NCI-H345 treated with DMSO at 0.1 percent for 48 hours (cell line): ENCODE data around the gene FUCA1.
A peak's percentile ranks its signal among the peaks of the same experiment; 100 is the strongest.
"Not testable (repeated sequence)": the region's sequence is repeated elsewhere in the genome, so short reads cannot be mapped to it uniquely, and the experiment has no call there.

Source experiments
- DNase-seq: peaks from one replicate; lab custom pipeline; 2025; ENCODE audit not compliant: unreplicated experiment; lab: John Stamatoyannopoulos, UW

The FUCA1 gene

DNA sequence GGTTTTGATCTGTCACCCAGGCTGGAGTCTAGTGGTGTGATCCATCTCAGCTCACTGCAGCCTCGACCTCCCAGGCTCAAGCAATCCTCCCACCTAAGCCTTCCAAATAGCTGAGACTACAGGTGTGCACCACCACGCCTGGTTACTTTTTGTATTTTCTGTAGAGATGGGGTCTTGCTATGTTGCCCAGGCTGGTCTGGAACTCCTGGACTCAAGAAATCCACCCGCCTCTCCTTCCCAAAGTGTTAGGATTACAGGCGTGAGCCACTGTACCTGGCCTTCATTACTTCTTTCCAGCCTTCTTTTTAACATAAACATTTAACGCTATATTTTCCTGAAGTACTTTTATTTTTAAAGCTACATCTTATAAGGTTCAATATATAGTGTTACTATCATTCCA, 24.4 kb downstream of the FUCA1 start:
- DNase-seq: no peak

DNA sequence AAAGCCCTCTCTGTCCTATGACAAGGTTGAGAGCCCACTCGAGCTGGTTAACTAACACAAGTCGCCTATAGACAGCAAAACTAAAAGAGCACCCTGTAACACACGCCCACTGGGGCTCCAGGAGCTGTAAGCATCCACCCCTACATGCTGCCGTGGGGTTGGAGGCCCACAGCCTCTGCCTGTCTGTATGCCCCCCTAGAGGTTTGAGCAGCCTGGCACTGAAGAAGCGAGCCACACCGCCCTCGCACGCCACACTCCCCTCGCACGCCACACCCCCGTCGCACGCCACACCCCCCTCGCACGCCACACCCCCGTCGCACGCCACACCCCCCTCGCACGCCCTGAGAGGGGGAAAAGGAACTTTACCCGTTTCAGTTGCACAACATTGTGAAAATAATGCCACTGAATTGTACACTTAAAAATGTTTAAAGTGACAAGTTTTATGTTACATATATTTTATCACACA, 29.7 kb downstream of the FUCA1 start:
- DNase-seq: peak; percentile 30

DNA sequence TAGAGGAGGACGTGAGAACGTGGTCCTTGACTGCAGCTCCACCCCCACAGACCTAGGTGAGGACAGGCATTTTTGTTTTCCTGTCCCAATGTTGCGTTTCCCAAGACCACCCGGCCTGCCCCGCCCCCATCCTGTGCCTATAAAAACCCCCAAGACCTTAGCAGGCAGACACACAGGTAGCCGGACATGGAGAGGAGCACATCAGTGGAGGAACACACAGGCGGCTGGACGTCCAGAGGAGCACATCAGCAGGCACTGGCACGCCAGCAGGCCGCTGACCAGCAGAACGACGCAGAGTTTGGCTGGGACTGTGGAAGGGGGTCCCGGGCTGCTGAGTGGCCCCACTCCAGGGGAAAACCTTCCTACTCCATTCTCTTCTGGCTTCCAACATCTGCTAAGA, 30.2 kb downstream of the FUCA1 start:
- DNase-seq: no peak

DNA sequence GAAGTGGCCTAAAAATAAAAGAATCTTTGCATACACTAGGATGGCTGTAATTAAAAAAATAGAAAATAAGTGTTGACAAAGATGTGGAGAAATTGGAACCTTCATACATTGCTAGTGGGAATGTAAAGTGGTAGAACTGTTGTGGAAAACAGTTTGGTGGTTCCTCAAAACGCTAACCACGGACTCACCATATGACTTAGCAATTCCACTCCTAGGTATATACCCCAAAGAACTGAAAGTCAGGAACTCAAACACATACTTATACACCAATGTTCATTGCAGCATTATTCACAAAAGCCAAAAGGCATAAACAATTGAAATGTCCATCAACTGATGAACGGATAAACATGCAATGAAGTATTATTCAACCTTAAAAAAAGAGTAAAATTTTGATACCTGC, 32.1 kb downstream of the FUCA1 start:
- no peak for DNase-seq

DNA sequence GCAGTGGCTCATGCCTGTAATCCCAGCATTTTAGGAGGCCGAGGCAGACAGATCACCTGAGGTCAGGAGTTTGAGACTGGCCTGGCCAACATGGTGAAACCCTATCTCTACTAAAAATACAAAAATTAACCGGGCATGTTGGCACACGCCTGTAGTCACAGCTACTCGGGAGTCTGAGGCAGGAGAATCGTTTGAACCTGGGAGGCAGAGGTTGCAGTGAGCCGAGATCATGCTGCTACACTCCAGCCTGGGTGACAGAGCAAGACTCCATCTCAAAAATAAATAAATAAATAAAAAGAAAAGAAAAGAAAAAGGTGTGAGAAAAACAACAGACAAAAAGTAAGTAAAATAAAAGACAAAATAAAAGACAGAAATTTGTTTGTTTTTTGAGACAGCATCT, 33.9 kb downstream of the FUCA1 start:
- DNase-seq: not testable (repeated sequence)

DNA sequence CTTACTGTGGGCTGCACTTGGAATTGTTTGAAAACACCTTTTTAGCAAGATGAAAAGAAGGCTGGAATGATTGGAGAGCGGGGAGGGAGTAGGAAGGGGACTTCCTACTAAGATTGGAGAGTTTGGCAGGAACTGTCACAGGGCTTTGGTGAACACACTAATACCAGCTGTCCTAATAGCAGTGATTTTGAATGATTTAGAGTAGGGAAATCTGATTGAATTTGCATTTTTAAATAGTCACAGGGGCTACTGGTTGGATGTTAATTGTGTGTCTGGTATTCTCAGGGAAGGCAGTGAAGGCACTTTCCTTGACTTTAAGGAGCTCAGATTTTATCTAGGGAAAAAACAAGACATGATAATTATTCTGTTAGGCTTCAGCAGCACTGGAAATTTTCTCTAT, 40.4 kb downstream of the FUCA1 start:
- no peak for DNase-seq

DNA sequence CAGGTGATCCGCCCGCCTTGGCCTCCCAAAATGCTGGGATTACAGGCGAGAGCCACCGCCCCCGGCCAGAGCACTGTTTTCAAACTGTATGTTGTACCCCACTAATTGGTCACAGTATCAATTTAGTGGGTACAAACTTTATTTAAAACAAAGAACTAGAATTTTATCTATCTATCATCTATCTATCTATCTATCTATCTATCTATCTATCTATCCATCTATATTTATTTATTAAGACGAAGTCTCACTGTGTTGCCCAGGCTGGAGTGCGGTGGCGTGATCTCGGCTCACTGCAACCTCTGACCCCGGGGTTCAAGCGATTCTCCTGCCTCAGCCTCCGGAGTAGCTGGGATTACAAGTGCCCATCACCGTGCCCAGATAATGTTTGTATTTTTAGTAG, 41.5 kb downstream of the FUCA1 start:
- not testable (repeated sequence) for DNase-seq

DNA sequence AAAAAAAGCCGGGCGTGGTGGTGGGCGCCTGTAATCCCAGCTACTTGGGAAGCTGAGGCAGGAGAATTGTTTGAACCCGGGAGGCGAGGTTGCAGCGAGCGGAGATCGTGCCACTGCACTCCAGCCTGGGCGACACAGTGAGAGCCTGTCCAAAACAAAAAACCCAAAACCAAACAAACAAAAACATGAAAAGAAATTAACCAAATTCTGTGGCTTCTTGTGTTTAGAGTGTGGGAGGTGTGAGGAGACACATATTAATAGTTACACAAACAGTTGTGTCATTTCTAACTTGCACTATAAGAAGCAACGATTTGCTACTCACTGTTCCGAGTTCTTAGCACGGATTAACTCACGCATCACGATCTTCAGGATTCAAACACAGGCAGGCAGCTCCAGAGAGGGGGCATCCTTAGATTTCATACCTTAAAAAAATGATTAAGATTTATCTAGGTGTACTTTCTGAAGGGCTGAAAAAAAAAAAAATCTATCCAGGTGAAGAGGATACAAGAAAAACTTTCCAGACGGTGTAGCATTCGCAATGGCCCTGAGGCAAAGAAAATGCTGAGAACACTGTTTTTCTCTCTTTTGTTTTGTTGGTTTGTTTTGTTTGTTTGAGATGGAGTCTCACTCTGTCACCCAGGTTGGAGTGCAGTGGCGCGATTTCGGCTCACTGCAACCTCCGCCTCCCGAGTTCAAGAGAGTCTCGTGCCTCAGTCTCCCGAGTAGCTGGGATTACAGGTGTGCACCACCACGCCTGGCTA, 42.1 kb downstream of the FUCA1 start:
- DNase-seq: no peak

DNA sequence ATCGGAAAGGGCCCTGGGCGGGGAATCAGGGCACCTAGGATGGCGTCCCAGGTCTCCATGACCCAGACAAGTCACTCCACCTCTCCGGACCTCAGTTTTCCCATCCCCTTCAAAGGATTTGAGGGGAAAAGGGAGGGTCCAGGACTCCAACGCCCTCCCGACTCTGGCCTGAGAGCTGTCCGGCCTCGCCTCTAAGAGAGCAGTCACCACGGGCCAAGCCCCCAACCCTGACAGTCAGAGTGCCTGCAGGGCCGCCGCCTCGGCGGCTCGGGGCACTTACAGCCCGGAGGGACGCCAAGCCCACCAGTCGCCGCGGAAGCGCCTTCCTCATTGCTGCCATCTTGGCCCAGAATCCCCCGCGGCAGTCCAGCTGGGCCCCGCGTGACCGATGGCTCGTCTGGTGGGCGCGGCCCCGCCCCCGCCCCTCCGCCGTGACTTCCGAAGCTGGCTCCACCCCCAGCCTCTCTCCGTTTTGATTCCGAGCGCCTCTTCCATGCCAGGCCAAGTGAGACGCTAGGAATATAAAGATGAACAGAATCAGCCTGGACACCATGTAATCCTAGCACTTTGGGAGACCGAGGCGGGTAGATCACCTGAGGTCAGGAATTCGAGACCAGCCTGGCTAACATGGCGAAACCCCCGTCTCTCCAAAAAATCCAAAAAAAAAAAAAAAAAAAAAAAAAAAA, 42.9 kb downstream of the FUCA1 start, which contains the start of gene HMGCL:
Gene HMGCL, minus strand, starts transcription at position 354 of the 686 bp plus-strand sequence. Its CDS starts 14 bp downstream, at position 340.
- peak; percentile 76 for DNase-seq

DNA sequence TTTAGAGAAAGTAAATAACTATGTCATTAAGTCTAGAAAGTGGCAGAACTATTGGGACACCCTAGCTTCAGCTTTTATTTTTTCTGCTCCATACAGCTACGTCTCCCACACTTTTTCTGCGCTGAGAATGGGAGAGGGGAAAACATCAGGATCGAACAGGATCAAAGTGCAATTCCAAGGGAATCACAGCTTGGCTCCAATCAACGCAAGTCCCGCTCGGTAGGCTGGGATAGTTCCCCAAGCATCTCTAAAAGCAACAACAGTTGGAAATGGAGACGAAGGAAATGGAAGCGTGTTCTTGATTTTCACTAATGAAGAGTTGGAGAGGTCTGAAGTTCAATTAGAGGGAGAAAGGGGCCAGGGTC, 43.4 kb downstream of the FUCA1 start:
- DNase-seq: no peak

DNA sequence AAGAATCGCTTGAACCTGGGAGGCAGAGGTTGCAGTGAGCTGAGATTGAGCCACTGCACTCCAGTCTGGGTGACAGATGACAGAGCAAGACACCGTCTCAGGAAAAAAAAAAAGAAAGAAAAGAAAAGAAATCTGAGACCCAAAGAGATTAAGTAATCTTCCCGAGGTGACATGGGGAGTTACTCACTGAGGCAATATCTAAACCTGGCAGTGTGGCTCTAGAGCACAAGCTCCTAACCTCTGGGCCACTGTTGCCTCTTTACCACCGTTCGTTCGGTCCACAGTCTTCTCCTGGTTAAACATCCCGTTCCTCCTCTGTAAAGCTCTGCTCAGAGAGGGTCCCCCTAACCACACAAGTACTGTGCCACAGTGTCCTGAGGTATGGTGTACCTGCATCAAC, 44.3 kb downstream of the FUCA1 start:
- no peak for DNase-seq

DNA sequence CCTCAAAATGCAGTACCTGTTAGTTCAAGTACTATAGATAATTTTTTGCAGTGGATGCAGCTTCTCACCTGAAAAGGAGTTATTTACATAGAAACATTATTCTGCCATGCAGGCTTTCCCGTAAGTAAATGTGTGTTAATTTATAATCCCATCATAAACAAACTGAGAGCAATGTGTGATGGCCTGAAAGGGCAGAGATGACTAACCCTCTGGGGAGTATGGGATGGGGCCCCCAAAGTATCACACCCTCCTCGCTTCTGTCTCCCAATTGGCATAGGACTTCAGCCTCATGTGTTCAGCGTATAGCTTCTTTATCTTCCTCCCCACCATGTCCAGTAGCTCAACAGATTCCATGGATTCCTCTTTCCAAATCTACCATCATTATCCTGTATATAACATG, 50.5 kb downstream of the FUCA1 start:
- no peak for DNase-seq

DNA sequence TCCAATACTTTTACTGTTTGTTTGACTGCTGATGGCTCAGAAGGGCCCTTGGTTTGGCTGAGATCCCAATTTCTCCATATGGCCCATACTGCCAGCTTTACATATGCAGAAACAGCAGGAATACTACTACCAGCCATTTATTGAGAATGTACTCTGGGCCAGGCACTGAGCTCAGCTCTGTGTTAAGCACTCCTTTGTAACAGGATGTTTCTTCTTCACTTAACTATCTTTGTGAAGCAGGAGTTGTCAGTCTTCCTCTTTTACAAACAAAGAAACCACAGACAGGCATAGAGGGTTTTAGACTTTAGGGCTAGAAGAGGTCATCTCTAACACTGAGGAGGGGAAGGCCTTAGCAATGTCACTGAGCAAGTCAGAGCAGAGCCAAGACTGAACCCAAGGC, 51.2 kb downstream of the FUCA1 start:
- no peak for DNase-seq

DNA sequence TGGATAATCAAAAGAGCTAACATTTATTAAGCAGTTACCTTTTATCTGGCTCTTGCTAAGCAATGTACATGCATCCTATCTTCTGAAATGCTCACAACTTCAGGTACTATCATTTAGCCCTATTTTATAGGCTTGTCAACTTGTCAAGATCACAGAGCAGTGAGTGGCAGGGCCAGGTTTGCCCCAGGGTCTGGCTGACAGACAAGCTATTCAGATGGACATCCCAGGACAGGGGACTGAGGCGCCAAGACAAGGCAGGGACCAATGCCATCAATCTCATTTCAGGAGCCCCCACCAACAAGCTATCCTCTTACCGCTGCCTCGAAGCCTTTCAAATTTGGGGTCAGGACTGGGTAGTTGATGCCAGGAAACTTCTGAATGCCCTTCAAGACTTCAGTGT, 51.7 kb downstream of the FUCA1 start:
- DNase-seq: no peak

DNA sequence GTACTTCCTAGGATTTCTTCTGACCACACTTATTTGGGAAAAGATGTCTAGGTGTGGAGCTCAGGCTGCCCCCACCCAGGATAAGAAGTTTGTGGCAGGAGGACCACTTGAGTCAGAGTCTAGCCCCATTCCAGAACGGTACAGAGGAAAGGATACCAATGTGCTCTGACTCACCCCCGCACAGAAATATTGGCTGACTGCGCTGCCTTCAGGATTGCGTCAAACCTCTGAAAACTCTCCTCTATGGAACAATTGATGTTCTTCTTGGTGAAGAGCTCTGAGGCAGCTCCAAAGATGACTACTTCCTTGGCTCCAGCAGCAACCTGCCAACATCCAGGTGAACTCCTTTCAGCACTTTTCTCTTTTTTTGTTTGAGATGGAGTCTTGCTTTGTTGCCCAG, 54.1 kb downstream of the FUCA1 start:
- no peak for DNase-seq

DNA sequence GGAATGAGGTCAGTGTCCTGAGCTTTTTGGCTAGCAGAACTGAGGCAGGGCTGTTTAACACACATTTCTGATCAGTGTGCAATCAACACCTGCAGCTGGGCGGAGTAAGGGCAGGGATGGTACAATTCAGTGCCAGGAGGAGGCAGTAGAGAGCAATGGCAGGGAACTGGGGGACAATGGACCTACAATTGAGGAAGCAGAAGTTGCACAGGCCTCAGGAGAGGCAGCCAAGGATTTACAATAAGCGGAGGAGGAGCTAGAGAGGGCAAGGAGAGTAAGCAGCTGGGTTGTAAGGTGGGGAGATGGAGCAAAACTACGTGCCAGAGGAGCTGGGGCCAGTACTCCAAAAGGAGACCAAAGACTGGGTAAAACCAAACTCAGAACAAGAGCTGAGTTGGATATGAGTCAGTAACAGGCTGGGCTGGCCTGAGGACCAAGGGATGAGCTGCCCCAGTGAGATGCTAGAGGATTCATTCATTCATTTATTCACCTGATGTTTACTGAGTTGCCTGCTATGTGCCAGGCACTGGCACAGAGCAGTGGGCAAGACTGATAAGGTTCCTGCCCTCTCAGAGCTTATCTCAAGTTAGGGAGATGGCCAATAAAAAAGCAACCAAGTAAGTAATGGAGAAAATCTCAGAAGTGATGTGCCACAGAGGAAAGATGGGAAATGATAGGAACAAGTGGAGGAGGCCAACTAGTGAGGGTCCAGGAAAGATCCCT, 57.1 kb downstream of the FUCA1 start:
- no peak for DNase-seq

DNA sequence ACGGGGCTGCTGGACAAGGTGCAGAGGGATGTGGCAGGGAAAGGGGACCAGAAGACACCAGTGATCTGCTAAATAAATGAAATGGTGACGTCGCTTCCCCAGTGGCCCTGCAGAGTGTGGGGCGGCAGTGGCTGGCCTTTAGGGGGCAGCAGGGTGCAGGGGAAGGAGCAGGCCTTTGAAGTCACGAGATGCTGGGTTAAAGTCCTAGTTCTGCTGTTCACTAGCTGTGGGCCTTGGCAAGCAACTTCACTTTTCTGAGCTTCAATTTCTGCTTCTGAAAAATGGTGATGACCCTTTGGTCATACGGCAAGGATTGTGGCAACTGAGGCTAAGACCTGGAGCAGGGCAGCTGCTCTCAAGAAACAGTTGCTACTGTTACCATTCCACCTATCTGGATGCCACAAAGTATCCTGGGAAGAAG, 58.3 kb downstream of the FUCA1 start:
- DNase-seq: peak; percentile 25

DNA sequence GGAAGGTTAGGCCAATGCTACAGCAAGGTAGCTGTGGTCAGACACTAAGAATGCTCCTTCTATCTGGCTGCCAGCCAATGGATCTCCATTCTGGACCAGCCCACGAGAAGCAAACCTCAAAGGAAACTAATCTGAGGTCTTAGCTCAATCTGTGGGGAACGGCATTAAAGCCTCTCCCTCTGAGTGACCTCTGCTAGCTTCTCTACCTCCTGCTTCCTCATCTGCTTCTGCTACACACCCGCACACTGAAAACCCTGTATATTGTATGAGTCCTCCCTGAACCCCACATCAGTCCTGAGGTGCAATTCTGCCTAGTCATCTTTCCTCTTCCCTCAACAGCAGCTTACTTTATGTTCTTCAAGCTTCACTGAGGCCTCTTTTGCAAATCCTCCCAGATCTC, 60.6 kb downstream of the FUCA1 start:
- no peak for DNase-seq

DNA sequence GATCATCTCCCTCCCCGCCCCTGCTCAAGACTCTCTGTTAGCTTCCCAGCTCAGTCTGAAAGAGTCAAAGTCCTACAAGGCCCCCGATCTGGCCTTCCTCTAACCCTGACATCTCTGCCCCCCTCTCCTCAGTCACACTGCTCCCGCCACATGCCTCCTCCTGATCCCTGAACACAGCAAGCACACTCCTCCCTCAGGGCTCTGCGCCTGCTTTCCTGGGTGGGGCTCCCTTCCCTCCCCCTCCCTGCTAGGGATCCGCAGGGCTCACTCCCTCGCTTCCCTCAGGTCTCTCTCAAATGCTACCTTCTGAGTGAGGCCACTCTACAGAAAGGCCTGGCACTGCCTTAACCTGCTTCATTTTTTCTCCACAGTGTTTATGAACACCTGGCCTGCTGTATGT, 61.8 kb downstream of the FUCA1 start:
- no peak for DNase-seq

DNA sequence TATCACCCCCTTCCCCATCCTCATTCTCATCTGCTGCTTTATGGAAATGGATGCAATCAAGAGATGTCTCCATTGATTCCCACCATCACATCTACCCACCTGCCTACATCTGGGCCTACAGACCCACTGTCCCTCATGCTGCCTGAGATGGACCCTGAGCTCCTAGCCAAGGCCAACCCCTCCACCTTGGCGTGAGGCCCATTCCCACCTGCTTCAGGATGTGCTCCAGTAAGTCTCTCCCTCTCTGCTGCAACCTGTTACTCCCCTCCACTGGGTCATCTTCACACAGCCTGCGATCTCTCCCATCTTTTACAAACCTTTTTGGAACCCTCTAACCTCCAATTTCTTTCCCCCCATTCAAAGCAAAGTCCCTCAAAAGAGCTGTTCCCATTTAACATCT, 63.1 kb downstream of the FUCA1 start:
- no peak for DNase-seq

DNA sequence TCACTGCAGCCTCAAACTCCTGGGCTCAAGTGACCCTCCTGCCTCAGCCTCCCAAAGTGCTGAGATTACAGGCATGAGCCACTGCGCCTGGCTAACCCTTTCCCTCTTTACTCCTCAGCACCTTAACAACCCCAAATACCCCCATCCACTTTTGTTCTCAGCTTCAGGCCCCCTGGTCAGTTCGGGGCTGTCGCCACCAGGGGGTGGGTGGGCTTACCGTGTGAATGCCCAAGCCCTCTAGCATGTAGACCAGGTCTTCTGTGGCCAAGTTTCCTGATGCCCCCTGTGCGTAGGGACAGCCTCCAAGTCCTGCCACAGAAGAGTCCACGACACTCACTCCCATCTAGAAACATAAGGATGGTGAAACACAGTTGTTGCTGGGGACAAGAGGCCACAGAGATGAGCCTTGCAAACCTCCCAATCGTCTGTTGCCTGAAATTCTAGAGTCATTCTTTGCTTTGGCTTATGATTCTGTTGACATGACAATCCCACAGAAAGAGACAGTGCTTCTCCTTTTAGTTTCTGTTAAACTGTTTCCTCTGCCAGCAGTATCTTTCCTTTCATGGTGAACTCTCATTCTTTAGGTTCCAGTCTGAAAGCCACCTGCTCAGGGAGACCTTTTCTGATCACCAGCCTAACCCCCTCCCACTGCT, 63.8 kb downstream of the FUCA1 start:
- no peak for DNase-seq
